ENCODE data around the gene DAP.

GRCh38 chr5:10775646-10776045, 14.6 kb upstream of the DAP start:
- TF ChIP-seq CTCF (conservative IDR thresholded peaks at IDR 0.05; ENCODE audit: low read depth, low read length) = peak; percentile 43
- no peak for TF ChIP-seq EZH2 (IDR thresholded peaks at IDR 0.05; ENCODE audit: low read length, unreplicated experiment)
- TF ChIP-seq EZH2phosphoT487 (IDR thresholded peaks at IDR 0.05; ENCODE audit: borderline replicate concordance, low read length) = no peak

All from PC-3 (cell line).